NCI-H146 treated with DMSO at 0.1 percent for 48 hours (cell line): ENCODE data around the gene TSHZ2.
A peak's percentile ranks its signal among the peaks of the same experiment; 100 is the strongest.
"Not testable (repeated sequence)": the region's sequence is repeated elsewhere in the genome, so short reads cannot be mapped to it uniquely, and the experiment has no call there.

Experiments used
- DNase-seq: peaks from one replicate; lab custom pipeline; 2025; ENCODE audit not compliant: unreplicated experiment; lab: John Stamatoyannopoulos, UW

Gene TSHZ2

DNA sequence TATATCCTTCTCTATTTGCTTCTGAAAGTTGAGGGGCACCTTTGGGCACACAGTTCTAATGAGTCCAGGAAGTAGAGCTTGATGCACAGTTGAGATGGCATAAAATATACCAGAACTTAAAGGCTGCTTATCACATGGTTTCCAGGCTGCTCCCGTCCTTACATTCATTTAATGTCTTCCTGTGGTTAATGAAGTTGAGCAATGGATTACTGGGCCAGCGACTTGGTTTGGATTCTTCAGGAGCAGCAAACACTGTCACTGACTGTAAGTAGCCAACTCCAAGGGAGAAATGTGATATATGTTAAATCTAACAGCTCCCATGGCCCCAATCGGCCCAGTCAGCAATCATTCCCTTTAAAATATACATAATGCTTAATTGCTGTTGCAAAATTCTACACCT is 9.0 kb upstream of the TSHZ2 start:
- DNase-seq = no peak

- DNase-seq = no peak
Observed at GRCh38 chr20:52964131-52964530, 8.0 kb upstream of the TSHZ2 start.

DNA sequence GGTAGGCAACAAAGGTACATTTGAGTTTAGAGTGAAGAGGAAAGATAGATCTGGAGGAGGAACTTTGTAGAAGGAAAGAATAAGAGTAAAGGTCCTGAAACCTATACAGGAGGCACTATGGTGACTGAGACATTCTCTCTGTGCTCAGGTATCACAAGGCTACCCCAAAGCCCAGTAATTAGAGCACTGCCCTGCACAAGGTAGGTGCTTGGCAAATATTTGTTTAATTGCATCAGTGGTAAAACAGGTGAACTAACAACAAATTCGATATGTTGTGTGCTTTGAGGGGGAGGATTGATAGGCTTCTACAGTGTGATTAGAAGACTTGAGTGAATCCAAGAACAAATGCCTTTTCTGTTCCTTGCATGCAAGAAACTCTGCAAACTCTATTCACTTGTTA is 6.8 kb upstream of the TSHZ2 start:
- peak; percentile 67 for DNase-seq

DNA sequence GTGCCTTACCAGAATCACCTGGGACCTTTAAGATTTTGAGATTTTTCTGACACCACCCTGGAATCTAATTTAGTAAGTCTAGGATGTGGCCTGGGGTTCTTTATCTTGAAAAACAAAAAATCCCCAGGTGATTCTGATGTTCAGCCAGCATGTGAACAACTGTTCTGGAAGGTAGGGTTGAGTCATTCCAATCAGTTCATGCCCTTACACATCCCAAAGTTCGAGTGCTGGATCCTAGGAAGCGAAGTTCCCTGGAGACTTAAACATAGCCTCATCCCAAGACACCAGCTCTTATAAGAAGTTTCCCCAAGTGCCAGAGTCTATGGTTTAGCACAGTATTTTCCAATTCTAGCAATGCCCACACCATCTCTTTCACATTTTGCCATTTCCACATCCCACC is 6.3 kb upstream of the TSHZ2 start:
- no peak for DNase-seq

GRCh38 chr20:52966543-52966942 is 5.6 kb upstream of the TSHZ2 start:
- not testable (repeated sequence) for DNase-seq

DNA sequence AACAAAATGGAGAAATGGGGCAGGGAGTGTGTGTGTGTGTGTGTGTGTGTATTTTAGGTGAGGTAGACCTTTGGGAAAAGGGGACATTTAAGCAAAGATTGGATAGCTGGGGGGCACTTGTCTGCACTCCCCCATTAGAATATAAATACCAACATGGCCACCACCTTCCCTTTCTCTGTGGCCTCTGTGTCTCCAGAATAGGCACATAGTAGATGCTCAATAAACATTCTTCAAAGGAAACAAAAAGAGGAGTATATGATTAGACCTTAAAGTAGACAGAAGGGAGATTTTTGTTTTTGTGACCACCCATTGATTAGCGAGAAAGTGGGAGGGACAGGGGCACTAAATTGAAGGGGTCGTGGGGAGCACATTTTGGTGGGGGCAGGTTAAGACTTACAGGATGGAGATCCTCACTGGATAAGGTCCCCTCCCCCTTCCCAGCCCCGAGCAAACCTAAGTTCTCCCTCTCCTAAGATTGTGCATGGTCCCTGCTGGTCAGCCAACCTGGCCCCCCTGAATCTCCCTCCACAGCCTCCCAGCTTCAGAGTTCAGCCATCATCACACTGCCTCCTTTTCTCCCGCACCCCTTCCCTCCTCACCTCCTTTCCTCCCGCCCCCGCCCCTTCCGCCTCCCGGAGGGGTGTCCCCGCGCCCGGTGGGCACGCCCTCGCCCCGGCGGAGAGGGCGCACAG is 514 bp upstream of the TSHZ2 start:
- no peak for DNase-seq

DNA sequence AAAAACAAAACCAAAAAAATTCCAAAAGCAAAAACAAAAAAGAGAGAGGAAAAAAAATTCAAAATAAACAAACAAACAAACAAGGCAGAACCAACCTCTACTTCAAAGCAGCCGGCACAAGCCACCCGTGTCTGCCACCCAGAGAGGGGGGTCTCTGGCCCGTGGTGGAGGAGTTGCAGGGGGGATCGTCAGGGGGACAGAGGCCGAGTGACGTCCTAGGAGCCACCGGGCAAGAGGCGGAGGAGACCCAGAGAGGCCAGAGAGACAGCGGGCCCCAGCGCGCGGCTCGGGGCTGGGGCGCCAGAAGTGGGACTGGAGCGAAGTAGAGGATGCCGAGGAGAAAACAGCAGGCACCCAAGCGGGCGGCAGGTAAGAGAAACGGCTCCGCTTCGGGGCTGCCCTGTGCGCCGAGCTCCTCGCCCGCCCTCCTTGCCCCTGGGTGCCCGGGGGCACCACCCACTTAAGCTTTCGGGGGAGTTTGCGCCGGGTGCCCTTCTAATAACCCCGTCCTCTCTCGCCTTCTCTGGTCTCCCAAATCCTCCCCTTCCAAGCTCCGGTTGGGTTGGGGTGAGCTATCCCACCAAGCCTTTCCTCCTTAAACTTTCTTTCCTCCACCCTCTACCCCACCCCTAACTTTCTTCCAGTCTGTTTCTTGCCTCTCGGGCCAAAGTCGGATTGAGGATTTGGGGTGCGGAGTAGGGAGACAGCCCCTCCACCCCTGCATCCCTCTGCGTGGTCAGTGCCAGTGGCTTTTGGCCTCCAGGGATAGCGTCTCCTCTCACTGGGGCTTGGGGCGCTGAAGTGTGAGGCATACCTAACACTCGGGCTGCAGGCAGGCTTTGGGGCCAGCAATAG is 1.0 kb downstream of the TSHZ2 start:
- DNase-seq = peak; percentile 6

DNA sequence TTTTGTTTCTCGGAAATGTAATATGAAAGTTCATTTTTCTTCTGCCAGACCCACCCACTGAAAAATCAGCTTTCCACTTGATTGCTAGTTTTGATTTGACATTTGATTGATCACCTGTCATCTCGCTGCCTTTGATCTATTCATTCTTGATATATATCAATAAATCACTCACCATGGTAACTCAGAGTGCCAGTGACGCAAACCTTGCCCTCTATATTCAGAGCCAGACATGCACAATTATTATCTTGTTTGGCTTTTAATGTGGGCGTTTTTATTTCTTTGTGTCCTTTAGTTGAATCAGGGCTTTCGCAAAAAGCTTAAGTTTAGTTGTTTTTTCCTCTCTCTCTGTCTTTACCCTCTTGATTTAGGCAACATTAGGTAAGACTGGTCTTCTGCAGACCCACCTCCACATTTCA is 2.0 kb downstream of the TSHZ2 start:
- peak; percentile 24 for DNase-seq

DNA sequence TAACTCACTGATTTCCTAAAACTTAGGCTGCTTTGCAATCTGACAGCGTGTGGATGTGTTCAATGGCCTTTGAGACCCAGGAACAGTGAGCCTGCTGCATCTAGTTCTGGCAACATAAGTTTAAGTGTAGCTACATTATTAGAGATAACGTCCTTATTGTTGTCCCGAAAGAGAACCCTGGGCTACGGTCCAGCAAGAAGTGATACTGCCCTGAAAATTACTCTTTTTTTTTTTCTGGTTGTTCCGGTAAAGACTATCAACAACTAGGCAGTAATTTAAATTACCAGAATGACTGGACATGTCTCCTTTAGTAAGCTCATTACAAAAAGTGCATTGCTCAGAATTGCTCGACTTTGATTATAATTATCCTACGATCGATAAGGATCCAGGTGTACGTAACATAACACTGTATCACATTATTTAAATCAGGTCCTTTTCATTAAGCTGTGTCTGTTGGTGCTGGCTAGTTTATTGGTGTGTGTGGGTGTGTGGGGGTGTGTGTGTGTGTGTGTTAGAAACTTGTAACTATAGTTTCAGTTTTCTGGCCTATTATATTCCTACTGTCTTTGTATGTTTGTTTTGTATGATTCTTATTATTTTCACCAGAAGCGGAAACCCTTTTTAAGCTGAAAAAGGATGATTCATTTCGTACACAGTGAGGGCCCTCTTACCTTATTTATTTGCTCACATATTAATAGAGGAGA is 3.0 kb downstream of the TSHZ2 start:
- DNase-seq = peak; percentile 77

DNA sequence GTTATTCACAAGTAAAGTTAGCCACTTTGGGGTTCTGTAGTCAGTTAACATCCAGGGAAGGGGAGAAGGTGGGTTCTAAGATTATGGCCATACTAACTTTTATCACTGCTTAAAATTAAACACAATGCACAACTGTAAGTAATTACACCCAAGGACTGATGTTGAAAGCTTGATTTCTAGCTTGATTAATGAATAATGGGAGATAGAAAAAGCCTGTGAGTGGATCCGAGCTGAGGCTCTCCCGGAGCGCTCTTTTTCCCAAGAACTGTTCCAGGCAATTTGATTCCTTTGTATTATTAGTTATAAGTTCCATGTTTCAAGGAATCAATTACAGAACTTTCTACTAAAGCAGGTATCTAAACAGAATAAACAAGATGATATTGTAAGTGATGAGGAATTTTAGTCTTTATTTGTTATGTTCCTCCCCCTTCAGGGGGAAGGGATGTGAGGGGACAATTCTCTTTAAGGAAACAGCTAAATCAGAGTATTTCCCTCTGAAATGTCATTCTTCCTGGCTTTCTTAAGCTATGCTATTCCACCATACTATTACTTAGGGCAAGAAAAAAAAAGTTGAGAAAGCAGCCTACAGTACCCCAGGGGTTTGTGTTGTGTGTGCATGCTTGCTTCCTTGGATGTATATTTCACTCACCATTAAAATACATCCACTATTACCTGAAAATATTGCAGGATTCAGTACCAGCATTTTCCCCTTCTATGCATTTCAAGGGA is 3.8 kb downstream of the TSHZ2 start:
- no peak for DNase-seq

DNA sequence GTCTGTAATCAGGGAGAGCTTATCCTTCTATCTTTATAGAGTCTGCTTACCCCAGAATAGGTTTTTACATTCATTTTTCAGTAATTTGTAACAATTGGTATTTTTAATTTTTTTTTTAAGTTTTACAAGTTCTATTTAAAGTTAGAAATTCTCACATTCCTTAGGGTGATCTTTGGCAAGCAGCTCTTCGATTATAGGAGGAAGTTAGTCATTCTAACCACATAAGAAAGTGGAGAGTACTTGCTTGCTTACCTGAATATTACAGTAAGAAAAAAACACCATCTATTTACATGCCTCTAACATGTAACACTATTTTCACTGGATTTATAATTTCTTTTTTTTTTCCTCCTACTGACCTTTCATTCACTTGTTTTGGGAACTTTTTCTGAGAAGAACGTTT is 6.7 kb downstream of the TSHZ2 start:
- DNase-seq = no peak

DNA sequence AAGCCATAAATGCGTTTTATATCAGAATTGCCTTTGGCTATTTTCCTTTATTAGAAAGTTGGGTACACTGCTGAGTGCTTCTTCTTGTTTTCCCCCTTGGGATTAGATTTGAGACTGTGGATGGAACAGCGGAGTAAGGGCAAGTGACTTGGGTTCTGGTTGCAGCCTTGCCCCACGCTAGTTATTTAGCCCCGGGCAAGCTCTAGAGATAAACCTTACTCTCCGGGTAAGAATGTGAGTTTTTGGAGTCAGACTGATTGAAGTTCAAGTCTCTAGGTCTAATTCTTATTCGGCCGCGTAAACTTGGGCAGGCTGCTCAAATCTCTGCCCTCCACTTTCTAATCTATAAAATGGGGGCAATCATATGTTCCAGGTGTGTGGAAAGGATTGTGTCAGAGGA is 8.9 kb downstream of the TSHZ2 start:
- no peak for DNase-seq

DNA sequence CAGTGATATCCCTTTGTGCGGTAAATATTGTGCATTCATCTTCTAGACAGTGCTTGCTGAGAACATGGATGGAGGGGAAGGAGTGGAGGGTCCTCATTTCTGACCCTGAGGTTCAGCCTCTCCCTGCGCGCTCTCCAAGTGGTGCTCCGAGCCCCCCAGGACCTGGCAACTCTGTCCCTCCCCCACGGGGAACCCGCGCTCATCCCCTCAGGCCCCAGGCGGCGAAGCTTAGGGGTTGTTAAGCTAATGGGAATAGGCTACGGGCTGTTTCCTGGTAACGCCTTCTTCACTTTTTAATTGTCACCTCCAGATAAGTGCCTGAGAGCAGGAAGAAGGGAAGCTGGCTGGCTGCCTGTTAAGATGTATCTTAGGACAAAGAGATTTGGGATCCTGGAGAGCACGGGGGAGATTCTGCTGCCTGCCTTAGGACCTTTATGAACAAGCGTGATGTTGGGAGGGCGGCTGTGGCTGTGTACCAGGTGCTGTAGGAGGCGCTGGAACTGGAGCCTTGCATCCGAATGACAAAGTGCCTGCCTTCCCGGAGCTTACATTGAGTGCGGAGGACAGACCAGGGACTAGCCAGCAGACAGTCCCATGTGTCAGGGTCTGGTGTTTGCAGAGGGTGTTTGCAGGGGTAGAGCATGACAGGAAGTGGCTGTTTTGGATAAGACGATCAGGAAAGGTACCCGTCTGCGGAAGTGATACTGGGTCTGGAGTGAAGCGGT is 11.7 kb downstream of the TSHZ2 start:
- no peak for DNase-seq

- no peak for DNase-seq
Observed at GRCh38 chr20:52984451-52984810, 12.3 kb downstream of the TSHZ2 start.

DNA sequence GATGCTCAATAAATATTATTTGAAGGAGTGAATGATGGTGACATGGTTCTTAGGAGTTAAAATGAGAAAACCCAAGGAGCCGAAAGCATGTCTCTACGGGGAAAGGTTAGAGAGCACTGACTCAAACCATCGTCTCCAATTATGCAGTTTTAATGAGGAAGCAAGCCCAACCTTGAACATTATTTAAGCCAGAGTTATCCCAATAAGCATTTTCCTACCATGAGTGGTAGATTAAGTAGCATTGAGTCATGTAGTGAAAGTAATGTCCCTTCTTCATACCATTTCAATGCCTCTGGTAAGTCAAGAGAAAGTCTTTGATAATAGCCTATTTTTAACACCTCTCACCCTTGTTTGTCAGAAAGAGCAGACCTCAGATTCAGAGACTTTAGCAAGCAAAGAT is 13.5 kb downstream of the TSHZ2 start:
- no peak for DNase-seq

DNA sequence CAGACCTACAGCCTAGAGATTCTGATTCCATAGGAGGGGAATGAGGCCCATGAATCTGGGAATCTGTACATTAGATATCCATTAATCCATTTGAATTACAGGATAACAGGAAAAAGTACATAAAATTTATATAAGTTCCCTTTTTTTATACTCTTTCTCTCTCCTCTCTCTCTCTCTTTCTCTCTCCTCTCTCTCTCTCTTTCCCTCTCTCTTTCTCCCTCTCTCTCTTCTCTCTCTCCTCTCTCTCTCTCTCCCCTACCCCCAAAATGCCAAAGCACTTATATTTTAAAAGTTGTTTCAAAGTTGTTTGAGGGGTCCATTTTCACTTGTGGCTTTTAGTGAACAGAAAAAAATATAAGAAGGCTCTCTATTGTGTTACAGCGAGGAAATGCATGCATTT is 15.1 kb downstream of the TSHZ2 start:
- no peak for DNase-seq

GRCh38 chr20:52991830-52992229 is 19.7 kb downstream of the TSHZ2 start:
- DNase-seq = no peak

- DNase-seq = no peak
Observed at GRCh38 chr20:52992632-52993031, 20.5 kb downstream of the TSHZ2 start.

DNA sequence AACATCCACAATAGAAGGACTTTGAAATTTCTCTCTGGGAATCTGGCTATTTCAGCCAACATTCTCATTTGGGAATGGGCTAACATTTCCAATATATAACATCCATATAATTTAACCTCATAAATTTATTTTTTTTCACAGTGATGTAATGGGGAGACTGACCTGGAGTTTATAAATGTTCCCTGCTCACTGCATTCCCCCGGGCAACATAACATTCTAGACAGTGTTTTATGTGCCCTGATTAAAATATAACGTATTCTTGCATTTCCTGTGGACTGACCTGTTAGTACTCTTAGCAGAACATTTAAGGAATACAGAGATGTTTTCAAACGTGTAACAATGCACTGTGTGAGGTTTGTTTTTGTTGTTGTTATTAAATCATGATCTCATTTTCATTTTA is 20.9 kb downstream of the TSHZ2 start:
- DNase-seq = no peak

DNA sequence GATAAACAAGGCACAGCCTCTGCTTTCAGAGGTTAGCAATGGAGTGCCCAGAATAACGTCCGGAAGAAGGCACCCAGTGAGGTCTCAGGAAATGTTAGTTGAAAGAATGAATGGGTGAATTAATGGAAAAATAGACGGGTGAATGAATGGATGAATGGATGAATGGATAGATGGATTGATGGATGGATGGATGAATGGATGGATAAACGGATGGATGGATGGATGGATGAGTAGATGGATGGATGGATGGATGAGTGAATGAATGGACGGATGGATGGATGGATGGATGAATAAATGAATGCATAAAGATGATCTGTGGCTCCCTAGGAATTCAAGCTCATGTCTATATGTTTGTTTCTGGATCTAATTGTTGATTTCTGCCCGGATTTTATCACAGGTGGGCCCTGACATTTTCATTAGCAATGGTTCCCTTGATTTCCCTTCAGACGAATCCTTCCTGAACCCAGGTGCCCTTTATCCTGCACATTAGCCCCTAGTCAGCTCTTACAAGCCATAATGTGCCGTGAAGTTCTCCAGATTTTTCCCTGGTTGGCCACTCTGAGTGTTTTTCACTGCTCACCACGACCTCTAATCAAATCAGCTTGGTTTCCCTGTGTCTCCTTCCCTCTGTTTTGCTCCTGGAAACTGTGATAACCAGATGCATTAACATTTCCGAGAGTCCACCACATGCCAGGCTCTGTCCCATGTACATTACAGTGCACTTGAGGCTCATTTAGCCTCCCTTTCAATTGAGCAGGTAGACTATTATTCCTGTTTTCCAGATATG is 22.2 kb downstream of the TSHZ2 start:
- no peak for DNase-seq
